ENCODE results near the gene PTCD2.

Gene PTCD2

GRCh38 chr5:72292411-72292810, 27.8 kb upstream of the PTCD2 start:
- no peak for TF ChIP-seq GABPA (IDR thresholded peaks at IDR 0.05; ENCODE audit: low read depth)
- TF ChIP-seq SPI1 (IDR thresholded peaks at IDR 0.05; ENCODE audit: borderline replicate concordance, low read depth): no peak
- no peak for TF ChIP-seq REST (IDR thresholded peaks at IDR 0.05; ENCODE audit: insufficient replicate concordance, low read depth)
- TF ChIP-seq CTCF (IDR thresholded peaks at IDR 0.05; ENCODE audit: insufficient read depth, low read length): no peak
- TF ChIP-seq POLR2AphosphoS5 (IDR thresholded peaks at IDR 0.05; ENCODE audit: low read depth): no peak

GRCh38 chr5:72293495-72294055, 26.6 kb upstream of the PTCD2 start:
- no peak overlapping the region for H3K4me3 ChIP-seq (replicated peaks; ENCODE audit: insufficient read depth, low read length)
- no peak for DNase-seq (ENCODE audit: low read depth in 1 of 2, low spot score in 1 of 2)
- H3K27me3 ChIP-seq (ENCODE audit: insufficient read depth, poor library complexity, severe bottlenecking): no peaks in the 10 kb centered on the region
- H3K27ac ChIP-seq (replicated peaks): no peak overlapping the region
- TF ChIP-seq GABPA (IDR thresholded peaks at IDR 0.05; ENCODE audit: low read depth) (no peak), REST (IDR thresholded peaks at IDR 0.05; ENCODE audit: insufficient replicate concordance, low read depth) (no peak), CTCF (IDR thresholded peaks at IDR 0.05; ENCODE audit: insufficient read depth, low read length) (no peak), SPI1 (IDR thresholded peaks at IDR 0.05; ENCODE audit: borderline replicate concordance, low read depth) (no peak), POLR2AphosphoS5 (IDR thresholded peaks at IDR 0.05; ENCODE audit: low read depth) (no peak)

More at GRCh38 chr5:72292411-72292810, 27.8 kb upstream of the PTCD2 start:
- Histone ChIP-seq H3K4me3 (replicated peaks; ENCODE audit: insufficient read depth, low read length) (no peak overlapping the region), H3K27ac (replicated peaks) (no peak overlapping the region), H3K27me3 (ENCODE audit: insufficient read depth, poor library complexity, severe bottlenecking) (no peaks in the 10 kb centered on the region)
- DNase-seq (ENCODE audit: low read depth in 1 of 2, low spot score in 1 of 2): no peak

GRCh38 chr5:72294473-72294872, 25.7 kb upstream of the PTCD2 start:
- no peak overlapping the region for H3K27ac ChIP-seq (replicated peaks)
- H3K4me3 ChIP-seq (replicated peaks; ENCODE audit: insufficient read depth, low read length): no peak overlapping the region
- DNase-seq (ENCODE audit: low read depth in 1 of 2, low spot score in 1 of 2): no peak
- no peaks in the 10 kb centered on the region for H3K27me3 ChIP-seq (ENCODE audit: insufficient read depth, poor library complexity, severe bottlenecking)
- no peak for TF ChIP-seq SPI1 (IDR thresholded peaks at IDR 0.05; ENCODE audit: borderline replicate concordance, low read depth)
- no peak for TF ChIP-seq CTCF (IDR thresholded peaks at IDR 0.05; ENCODE audit: insufficient read depth, low read length)
- no peak for TF ChIP-seq POLR2AphosphoS5 (IDR thresholded peaks at IDR 0.05; ENCODE audit: low read depth)
- no peak for TF ChIP-seq REST (IDR thresholded peaks at IDR 0.05; ENCODE audit: insufficient replicate concordance, low read depth)
- no peak for TF ChIP-seq GABPA (IDR thresholded peaks at IDR 0.05; ENCODE audit: low read depth)

Measured in HL-60 (cell line).